Ishikawa (cell line): Measurements from ENCODE around the gene ZNF358.

Experiments used
- CREB1 ChIP-seq: IDR thresholded peaks from 2 replicates; pipeline ENCODE4 v1.6.1; 2012; ENCODE audit warnings: low read depth
- FOXM1 ChIP-seq: IDR thresholded peaks from 2 replicates; pipeline ENCODE4 v1.6.1; 2012; ENCODE audit warnings: low read depth, borderline replicate concordance
- REST ChIP-seq: IDR thresholded peaks from 2 replicates; pipeline ENCODE4 v1.6.1; 2012; ENCODE audit warnings: low read depth, mild to moderate bottlenecking
- TAF1 ChIP-seq: IDR thresholded peaks from 2 replicates; pipeline ENCODE4 v1.6.1; 2012; ENCODE audit warnings: low read depth, mild to moderate bottlenecking
- TEAD4 ChIP-seq: IDR thresholded peaks from 2 replicates; pipeline ENCODE4 v1.6.1; 2012

GRCh38 chr19:7550987-7551761 lies 35.3 kb downstream of the ZNF358 start:
- TF ChIP-seq REST (no peak), CREB1 (peak; percentile 33; the same call in 1 of the 2 replicates), FOXM1 (no peak), TAF1 (no peak), TEAD4 (0 out of 2 replicates have a peak, but pooled peaks have one; percentile 32)
